H1 (cell line): ENCODE measurements around the gene GJC2. TPM values are rescaled to one million over a fixed set of nuclear protein-coding genes. Genes with fewer than 3 reads are reported as not detected.

Experiments used
- CTCF ChIA-PET: fragments of 300-600 bp; sonication (Branson Sonifier 250); formaldehyde crosslinking; loops from one replicate; lab custom pipeline; 2021; ENCODE audit not compliant: partially characterized antibody; lab: Charles Lee
- POLR2A ChIA-PET: fragments of 300-600 bp; sonication (Branson Sonifier 250); formaldehyde crosslinking; loops from one replicate; lab custom pipeline; 2021; ENCODE audit warnings: inconsistent platforms; ENCODE audit not compliant: partially characterized antibody; lab: Charles Lee
- DNase-seq, 2 experiments: peaks; one replicate each; pipeline versions ENCODE4 v3.0.0 to v3.0.0-alpha.2; 2010 to 2022; ENCODE audit warnings: low spot score in 2 of 2, low read depth in 1 of 2, mixed read lengths in 1 of 2
- FAIRE-seq: peaks from 2 replicates; lab custom pipeline; 2011; peaks lifted over from hg19 to GRCh38; lab: Jason Lieb, UNC
- H2AFZ ChIP-seq: 2 replicates; pipeline ENCODE4 v1.8.1; 2012; ENCODE audit warnings: low read length, inconsistent platforms
- H2AK5ac ChIP-seq: 2 replicates; pipeline ENCODE4 v1.6.1; 2013; ENCODE audit warnings: low read depth, low read length
- H2BK120ac ChIP-seq: replicated peaks from 2 replicates; pipeline ENCODE3; 2013; ENCODE audit warnings: low read depth, low read length, inconsistent platforms
- H2BK12ac ChIP-seq: 2 replicates; pipeline ENCODE4 v1.6.1; 2013; ENCODE audit warnings: low read depth, low read length
- H2BK15ac ChIP-seq: 2 replicates; pipeline ENCODE4 v1.6.1; 2013; ENCODE audit warnings: low read length
- H2BK20ac ChIP-seq: 2 replicates; pipeline ENCODE4 v1.6.1; 2013; ENCODE audit warnings: low read length
- H2BK5ac ChIP-seq: 2 replicates; pipeline ENCODE4 v1.6.1; 2013; ENCODE audit warnings: low read depth, low read length
- H3K14ac ChIP-seq: 2 replicates; pipeline ENCODE4 v1.6.1; 2013; ENCODE audit warnings: inconsistent platforms; ENCODE audit not compliant: insufficient read length
- H3K18ac ChIP-seq: 2 replicates; pipeline ENCODE4 v1.6.1; 2013; ENCODE audit warnings: low read length; ENCODE audit errors: extremely low read depth
- H3K23ac ChIP-seq: 2 replicates; pipeline ENCODE4 v1.6.1; 2013; ENCODE audit warnings: inconsistent platforms; ENCODE audit not compliant: insufficient read length
- H3K23me2 ChIP-seq: 2 replicates; pipeline ENCODE4 v1.6.1; 2013; ENCODE audit warnings: low read depth, low read length
- H3K27ac ChIP-seq: 2 replicates; pipeline ENCODE4 v1.6.1; 2011; ENCODE audit warnings: low read depth, low read length, inconsistent platforms
- H3K27me3 ChIP-seq, 4 experiments: replicated peaks in 1 of 4; 1 replicate in 1 of 4; 2 replicates in 3 of 4; pipeline versions ENCODE4 v1.6.1 to v1.8.1; 2011 to 2013; ENCODE audit warnings: low read length in 3 of 4, mild to moderate bottlenecking in 3 of 4, inconsistent platforms in 2 of 4, mixed read lengths in 2 of 4, moderate library complexity in 1 of 4; ENCODE audit not compliant: control insufficient read depth in 3 of 4, insufficient read depth in 3 of 4; ENCODE audit errors: extremely low read depth in 1 of 4
- H3K36me3 ChIP-seq, 4 experiments: 2 replicates each; pipeline versions ENCODE4 v1.6.1 to v1.8.1; 2011 to 2013; ENCODE audit warnings: mild to moderate bottlenecking in 4 of 4, low read length in 3 of 4, moderate library complexity in 2 of 4, control low read depth in 1 of 4, inconsistent platforms in 1 of 4; ENCODE audit not compliant: insufficient read depth in 4 of 4, control insufficient read depth in 2 of 4
- H3K4ac ChIP-seq: replicated peaks from 2 replicates; pipeline ENCODE3; 2013; ENCODE audit warnings: low read length, low read depth, mixed read lengths, inconsistent platforms; ENCODE audit not compliant: insufficient read length
- H3K4me1 ChIP-seq, 4 experiments: replicated peaks in 1 of 4; 1 replicate in 1 of 4; 2 replicates in 3 of 4; pipeline versions ENCODE4 v1.6.1 to v1.8.1; 2011 to 2013; ENCODE audit warnings: low read length in 3 of 4, inconsistent platforms in 2 of 4, mixed read lengths in 1 of 4; ENCODE audit not compliant: insufficient read depth in 4 of 4, control insufficient read depth in 3 of 4
- H3K4me2 ChIP-seq, 2 experiments: 2 replicates each; pipeline versions ENCODE4 v1.6.1 to v1.8.1; 2011 to 2013; ENCODE audit warnings: low read depth in 2 of 2, low read length in 2 of 2, control low read depth in 1 of 2, inconsistent platforms in 1 of 2, mild to moderate bottlenecking in 1 of 2; ENCODE audit not compliant: insufficient read depth in 1 of 2
- H3K4me3 ChIP-seq, 4 experiments: fragments of 200-600, 300-600 bp in 1 of 4; sonication (generic), shearing (Covaris generic), sonication (Bioruptor Twin) in 1 of 4; 2 replicates each; pipeline versions ENCODE4 v1.5.1 to v1.8.1; 2011 to 2016; ENCODE audit warnings: low read length in 4 of 4, low read depth in 3 of 4, control low read depth in 2 of 4, inconsistent platforms in 2 of 4, mild to moderate bottlenecking in 2 of 4, mixed read lengths in 1 of 4, moderate library complexity in 1 of 4; ENCODE audit not compliant: insufficient read depth in 2 of 4; ENCODE audit errors: extremely low read depth in 1 of 4
- H3K56ac ChIP-seq: replicated peaks from 2 replicates; pipeline ENCODE3; 2013; ENCODE audit warnings: low read depth, mild to moderate bottlenecking, mixed read lengths, low read length, inconsistent platforms; ENCODE audit not compliant: insufficient read length
- H3K79me1 ChIP-seq: 2 replicates; pipeline ENCODE4 v1.6.1; 2013; ENCODE audit warnings: low read depth, low read length, control low read depth
- H3K79me2 ChIP-seq, 2 experiments: 2 replicates each; pipeline versions ENCODE4 v1.6.1 to v1.8.1; 2012 to 2013; ENCODE audit warnings: low read length in 2 of 2, mild to moderate bottlenecking in 2 of 2, inconsistent platforms in 1 of 2; ENCODE audit not compliant: insufficient read depth in 2 of 2, control insufficient read depth in 1 of 2
- H3K9ac ChIP-seq, 4 experiments: replicated peaks in 1 of 4; 1 replicate in 1 of 4; 2 replicates in 3 of 4; pipeline versions ENCODE4 v1.6.1 to v1.8.1; 2011 to 2013; ENCODE audit warnings: low read depth in 3 of 4, low read length in 3 of 4, control low read depth in 2 of 4, mild to moderate bottlenecking in 2 of 4, moderate library complexity in 2 of 4, inconsistent platforms in 1 of 4; ENCODE audit errors: extremely low read depth in 1 of 4
- H3K9me3 ChIP-seq, 2 experiments: 2 replicates each; pipeline versions ENCODE4 v1.6.1 to v1.8.1; 2012 to 2013; ENCODE audit warnings: mild to moderate bottlenecking in 2 of 2, moderate library complexity in 2 of 2, control low read depth in 1 of 2, inconsistent platforms in 1 of 2, low read depth in 1 of 2, low read length in 1 of 2, mixed read lengths in 1 of 2; ENCODE audit not compliant: insufficient read depth in 2 of 2
- H4K20me1 ChIP-seq, 2 experiments: replicated peaks in 1 of 2; 2 replicates each; pipeline versions ENCODE3 to v1.8.1; 2011 to 2013; ENCODE audit warnings: inconsistent platforms in 2 of 2, low read length in 2 of 2, mild to moderate bottlenecking in 1 of 2; ENCODE audit not compliant: insufficient read depth in 2 of 2, control insufficient read depth in 1 of 2
- H4K5ac ChIP-seq: 2 replicates; pipeline ENCODE4 v1.6.1; 2013; ENCODE audit warnings: low read length, low read depth, mixed read lengths, inconsistent platforms; ENCODE audit not compliant: insufficient read length
- H4K8ac ChIP-seq: 2 replicates; pipeline ENCODE4 v1.8.0; 2013; ENCODE audit warnings: mild to moderate bottlenecking, moderate library complexity, low read length, inconsistent platforms; ENCODE audit not compliant: insufficient read depth; ENCODE audit errors: extremely low read depth
- H4K91ac ChIP-seq: replicated peaks from 2 replicates; pipeline ENCODE3; 2013; ENCODE audit warnings: low read length, mixed read lengths, inconsistent platforms; ENCODE audit not compliant: insufficient read length
- ATF2 ChIP-seq: IDR thresholded peaks from 2 replicates; pipeline ENCODE4 v1.6.1; 2012; ENCODE audit warnings: low read length, inconsistent platforms
- GABPA ChIP-seq: IDR thresholded peaks from 2 replicates; pipeline ENCODE4 v1.6.1; 2011; ENCODE audit warnings: mild to moderate bottlenecking, low read length, moderate library complexity, borderline replicate concordance; ENCODE audit not compliant: insufficient read depth
- GTF2F1 ChIP-seq: IDR thresholded peaks from 2 replicates; pipeline ENCODE4 v1.6.1; 2012; ENCODE audit warnings: low read depth, low read length, improper control_type of control experiment, borderline replicate concordance
- RFX5 ChIP-seq: IDR thresholded peaks from 2 replicates; pipeline ENCODE4 v1.6.1; 2011; ENCODE audit warnings: low read depth, low read length, improper control_type of control experiment, borderline replicate concordance
- RNF2 ChIP-seq: fragments of 200-900, 300-1000 bp; sonication (generic); IDR thresholded peaks from 2 replicates; pipeline ENCODE4 v1.7.1; 2016; ENCODE audit warnings: borderline replicate concordance, low read depth, mild to moderate bottlenecking, antibody characterized with exemption, low read length; ENCODE audit not compliant: poor library complexity, severe bottlenecking; ENCODE audit errors: missing control alignments
- TAF7 ChIP-seq: optimal IDR thresholded peaks from 2 replicates; pipeline ENCODE3; 2011; ENCODE audit warnings: low read depth, mild to moderate bottlenecking, inconsistent platforms, low read length, moderate library complexity, borderline replicate concordance
- WGBS, 2 experiments: shearing (Covaris generic) in 1 of 2; methylation state at CpG; one replicate each; pipeline versions ENCODE4 v1.1.6 to v1.1.7; 2013 to 2015; ENCODE audit warnings: low lambda C conversion rate in 2 of 2, mixed read lengths in 2 of 2, inconsistent platforms in 1 of 2, low coverage in 1 of 2, missing lambda C conversion rate in 1 of 2; ENCODE audit not compliant: insufficient replicate concordance in 2 of 2, insufficient coverage in 1 of 2, insufficient read length in 1 of 2; ENCODE audit errors: extremely low coverage in 1 of 2, missing lambda C conversion rate in 1 of 2; 5-methylcytosine and 5-hydroxymethylcytosine counted together
- polyA plus RNA-seq, 7 experiments: library from polyadenylated mRNA; depleted of rRNA in 3 of 7; stranded (reverse) in 5 of 7; unstranded in 2 of 7; fragments of >200 nt in 5 of 7; fragments of 200-250 nt in 2 of 7; gene quantifications; 1 replicate in 5 of 7; 2 replicates in 1 of 7; 4 replicates in 1 of 7; pipeline versions ENCODE4 v1.2.1 to v1.2.3, GENCODE V29; 2011 to 2013; ENCODE audit warnings: missing spikeins in 2 of 7, mixed read lengths in 2 of 7
- total RNA-seq: library from RNA; stranded (reverse); fragmentation: NEBNext Ultra II Directional; extraction: Animal tissue kit (Norgen Biotek cat#: 25700); gene quantifications from 2 replicates; pipeline ENCODE4 v1.2.1, GENCODE V29; 2021

GJC2 gene
- total and polyA plus RNA-seq, 2 of the 8 experiments (the other 6 are each of a cell fraction or from before 2014, with no cell fraction given): 0.17 to 0.54 TPM

DNA sequence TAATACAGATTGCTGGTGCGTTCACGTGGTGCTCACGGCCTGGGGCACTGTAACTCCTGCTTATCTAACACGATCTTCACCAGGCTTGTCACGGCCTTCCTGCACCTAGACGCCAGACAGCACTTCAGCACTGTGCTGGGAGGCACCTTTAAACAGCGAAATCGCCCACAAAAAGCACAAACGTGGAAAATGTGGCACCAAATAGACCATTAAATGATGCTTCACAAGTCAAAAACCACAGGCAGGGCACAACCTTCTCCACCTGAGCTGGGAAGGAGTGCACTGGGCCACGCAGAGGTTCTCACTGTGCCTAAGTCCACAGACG is 35.9 kb downstream of the GJC2 start:
- Histone ChIP-seq H3K36me3 (no peaks in the 10 kb centered on the region), H3K4me1 (no peaks in the 10 kb centered on the region), H3K14ac (no peak overlapping the region), H3K9ac (no peak overlapping the region; a peak in 1 of 7 replicates), H3K23me2 (no peaks in the 10 kb centered on the region), H4K91ac (no peak overlapping the region), H2AFZ (no peak overlapping the region), H3K18ac (no peak overlapping the region), H3K4me2 (no peak overlapping the region), H2BK20ac (no peak overlapping the region), H2BK120ac (no peak overlapping the region), H3K79me1 (no peaks in the 10 kb centered on the region; the same call in 1 of the 2 replicates), H2BK15ac (no peak overlapping the region), H4K20me1 (peaks cover 0 to 1% of the 10 kb centered on the region in 2 experiments), H4K5ac (no peak overlapping the region), H3K4ac (no peak overlapping the region), H4K8ac (no peak overlapping the region), H3K79me2 (no peaks in the 10 kb centered on the region), H3K27ac (no peak overlapping the region), H2BK5ac (no peak overlapping the region), H2AK5ac (no peak overlapping the region), H3K9me3 (no peaks in the 10 kb centered on the region), H3K56ac (no peak overlapping the region), H3K27me3 (no peaks in the 10 kb centered on the region; a peak in 1 of 7 replicates), H3K23ac (no peak overlapping the region), H2BK12ac (no peak overlapping the region), H3K4me3 (no peak overlapping the region)
- FAIRE-seq: no peak
- ChIA-PET CTCF (interaction anchor here (0.6 to 1.0 kb wide), 2 partner anchors 9 to 122 kb away, joined by 3 to 4 read pairs; no protein-coding TSS in a partner anchor), POLR2A (no interaction called here)
- no peak for DNase-seq
- WGBS, 2 experiments: 78% methylated on average over 11 of the region's 11 CpGs; no CpG with 5 or more reads in 1 of the 2 experiments
- TF ChIP-seq GABPA: no peak
- no peak for TF ChIP-seq GTF2F1
- TF ChIP-seq RFX5: no peak
- no peak for TF ChIP-seq TAF7
- no peak for TF ChIP-seq RNF2
- no peak for TF ChIP-seq ATF2
